ENCODE data around the gene ANKRD55. TPM values are rescaled to one million over a fixed set of nuclear protein-coding genes. Genes with fewer than 3 reads are reported as not detected.

The ANKRD55 gene
- total and polyA plus RNA-seq, 8 donors, result 0.06 TPM; not detected in 7

DNA sequence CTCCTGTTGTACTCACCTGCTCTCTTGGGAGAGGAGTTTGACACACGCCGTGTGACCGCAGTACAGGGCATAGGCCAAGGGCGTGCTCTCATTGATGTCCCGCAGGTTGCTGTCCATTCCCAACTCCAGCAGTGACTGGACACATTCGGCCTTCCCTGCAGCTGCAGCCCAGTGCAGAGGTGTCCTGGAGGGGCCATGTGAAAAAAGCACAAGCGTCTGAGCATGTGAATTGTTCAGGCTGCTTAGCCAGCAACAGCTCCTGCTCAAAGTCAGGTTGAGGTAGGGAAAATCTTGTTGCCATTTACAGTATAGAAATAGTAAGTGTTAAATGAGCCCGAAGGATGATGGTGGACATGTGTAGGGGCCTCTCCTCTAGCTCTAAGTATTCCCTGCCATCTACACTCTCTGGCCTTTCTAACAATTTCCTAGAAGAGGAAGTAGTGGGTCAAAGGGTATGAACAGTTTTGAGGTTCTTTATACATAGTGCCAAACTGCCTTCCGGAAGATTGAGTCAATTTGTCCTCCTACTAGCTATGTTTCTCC lies 116.5 kb downstream of the ANKRD55 start:
- TF ChIP-seq, protein P1, sequence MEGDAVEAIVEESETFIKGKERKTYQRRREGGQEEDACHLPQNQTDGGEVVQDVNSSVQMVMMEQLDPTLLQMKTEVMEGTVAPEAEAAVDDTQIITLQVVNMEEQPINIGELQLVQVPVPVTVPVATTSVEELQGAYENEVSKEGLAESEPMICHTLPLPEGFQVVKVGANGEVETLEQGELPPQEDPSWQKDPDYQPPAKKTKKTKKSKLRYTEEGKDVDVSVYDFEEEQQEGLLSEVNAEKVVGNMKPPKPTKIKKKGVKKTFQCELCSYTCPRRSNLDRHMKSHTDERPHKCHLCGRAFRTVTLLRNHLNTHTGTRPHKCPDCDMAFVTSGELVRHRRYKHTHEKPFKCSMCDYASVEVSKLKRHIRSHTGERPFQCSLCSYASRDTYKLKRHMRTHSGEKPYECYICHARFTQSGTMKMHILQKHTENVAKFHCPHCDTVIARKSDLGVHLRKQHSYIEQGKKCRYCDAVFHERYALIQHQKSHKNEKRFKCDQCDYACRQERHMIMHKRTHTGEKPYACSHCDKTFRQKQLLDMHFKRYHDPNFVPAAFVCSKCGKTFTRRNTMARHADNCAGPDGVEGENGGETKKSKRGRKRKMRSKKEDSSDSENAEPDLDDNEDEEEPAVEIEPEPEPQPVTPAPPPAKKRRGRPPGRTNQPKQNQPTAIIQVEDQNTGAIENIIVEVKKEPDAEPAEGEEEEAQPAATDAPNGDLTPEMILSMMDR (IDR thresholded peaks at IDR 0.05), result no peak
- ATAC-seq (no peak), FAIRE-seq (no peak), DNase-seq (no peak)
- Histone ChIP-seq H3K27ac (no peak overlapping the region), H3K9me3 (no peaks in the 10 kb centered on the region), H3K4me1 (no peaks in the 10 kb centered on the region), H3K27me3 (no peaks in the 10 kb centered on the region), H3K36me3 (no peaks in the 10 kb centered on the region), H3K4me3 (no peak overlapping the region)
- intact Hi-C loops (cut with DNase I), result no loop called here
- 79 to 85% methylated on average over 9 of the region's 9 CpGs for WGBS, 2 donors

DNA sequence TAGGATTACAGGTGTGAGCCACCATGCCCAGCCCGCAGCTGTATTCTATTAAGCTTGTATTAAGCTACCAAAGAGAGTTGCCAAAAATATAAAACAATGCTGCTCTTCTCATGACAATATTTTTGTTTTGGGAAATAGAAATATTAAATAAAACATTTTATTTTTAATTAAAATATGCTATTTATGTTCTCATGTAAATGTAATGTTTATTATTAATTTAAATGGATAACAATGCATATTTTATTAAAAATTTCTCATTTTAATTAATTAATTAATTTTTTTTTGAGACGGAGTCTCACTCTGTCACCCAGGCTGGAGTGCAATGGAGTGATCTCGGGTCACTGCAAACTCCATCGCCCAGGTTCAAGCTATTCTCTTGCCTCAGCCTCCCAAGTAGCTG lies 117.5 kb downstream of the ANKRD55 start:
- H3K27me3 ChIP-seq, result no peaks in the 10 kb centered on the region
- H3K4me1 ChIP-seq, result no peaks in the 10 kb centered on the region
- H3K9me3 ChIP-seq, result no peaks in the 10 kb centered on the region
- H3K27ac ChIP-seq, result no peak overlapping the region
- no peaks in the 10 kb centered on the region for H3K36me3 ChIP-seq
- WGBS, 2 donors, result 94 to 95% methylated on average over 4 of the region's 4 CpGs
- TF ChIP-seq, protein P1 (IDR thresholded peaks at IDR 0.05), result no peak
- FAIRE-seq, result no peak
- no peak for ATAC-seq
- no peak overlapping the region for H3K4me3 ChIP-seq
- no peak for DNase-seq
- intact Hi-C loops (cut with DNase I), result no loop called here

DNA sequence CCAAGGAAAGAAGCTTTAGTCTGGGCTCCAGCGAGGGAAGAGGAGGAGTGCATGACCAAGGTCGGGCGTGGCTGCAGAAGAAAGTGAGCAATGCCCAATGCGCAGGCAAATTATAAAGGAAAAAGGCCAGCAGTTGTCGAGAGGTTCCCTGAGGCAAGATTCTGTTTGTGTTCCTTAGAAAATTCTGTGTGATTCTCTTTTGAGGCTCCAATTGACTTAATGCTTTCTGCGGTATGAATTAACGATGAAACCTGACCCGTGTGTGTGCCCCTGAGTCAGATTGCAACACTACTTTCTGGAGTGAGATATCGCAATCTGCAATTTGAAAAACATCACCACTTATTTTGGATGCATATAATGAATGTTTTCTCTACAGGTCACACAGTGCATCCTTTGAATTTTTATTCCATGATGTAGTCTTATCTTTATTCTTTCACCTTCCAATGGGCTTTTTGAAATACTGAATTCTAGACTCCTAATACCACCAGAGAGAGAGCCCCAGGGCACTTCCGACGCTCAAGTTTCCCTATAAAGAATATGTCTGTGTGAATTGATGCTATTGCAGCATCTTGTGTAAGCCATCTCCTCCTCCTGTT lies 120.5 kb downstream of the ANKRD55 start:
- intact Hi-C loops (cut with DNase I), result no loop called here
- TF ChIP-seq, protein P1 (IDR thresholded peaks at IDR 0.05), result no peak
- H3K4me3 ChIP-seq, result no peak overlapping the region
- no peak for FAIRE-seq
- no peak overlapping the region for H3K27ac ChIP-seq
- H3K36me3 ChIP-seq, result no peaks in the 10 kb centered on the region
- ATAC-seq, result no peak
- DNase-seq, result no peak
- WGBS, 2 donors, result 89% methylated on average over 11 of the region's 11 CpGs
- H3K27me3 ChIP-seq, result no peaks in the 10 kb centered on the region
- H3K4me1 ChIP-seq, result no peaks in the 10 kb centered on the region
- H3K9me3 ChIP-seq, result no peaks in the 10 kb centered on the region

- DNase-seq (no peak), ATAC-seq (no peak), FAIRE-seq (no peak)
- H3K4me1 ChIP-seq, result no peaks in the 10 kb centered on the region
- TF ChIP-seq, protein P1 (IDR thresholded peaks at IDR 0.05), result no peak
- no peak overlapping the region for H3K27ac ChIP-seq
- H3K9me3 ChIP-seq, result no peaks in the 10 kb centered on the region
- no peaks in the 10 kb centered on the region for H3K36me3 ChIP-seq
- intact Hi-C loops (cut with DNase I), result no loop called here
- H3K4me3 ChIP-seq, result no peak overlapping the region
- whole genome bisulfite sequencing, 2 donors, result 85 to 94% methylated on average over 9 of the region's 9 CpGs
- no peaks in the 10 kb centered on the region for H3K27me3 ChIP-seq
Measured at GRCh38 chr5:56111404-56111781, 121.7 kb downstream of the ANKRD55 start.

- TF ChIP-seq, protein P1 (IDR thresholded peaks at IDR 0.05), result no peak
- Histone ChIP-seq H3K4me1 (no peaks in the 10 kb centered on the region), H3K36me3 (no peaks in the 10 kb centered on the region), H3K9me3 (no peaks in the 10 kb centered on the region), H3K27ac (no peak overlapping the region), H3K27me3 (no peaks in the 10 kb centered on the region), H3K4me3 (no peak overlapping the region)
- 87 to 89% methylated on average over 6 of the region's 6 CpGs for WGBS, 2 donors
- no peak for FAIRE-seq
- DNase-seq, result no peak
- ATAC-seq, result no peak
- intact Hi-C loops (cut with DNase I), result no loop called here
Measured at GRCh38 chr5:56110646-56111403, 122.3 kb downstream of the ANKRD55 start.
